ENCODE results near the gene ANO7.

The ANO7 gene

GRCh38 chr2:241268306-241268705, 79.8 kb downstream of the ANO7 start (continued):
- TF ChIP-seq, protein P1, sequence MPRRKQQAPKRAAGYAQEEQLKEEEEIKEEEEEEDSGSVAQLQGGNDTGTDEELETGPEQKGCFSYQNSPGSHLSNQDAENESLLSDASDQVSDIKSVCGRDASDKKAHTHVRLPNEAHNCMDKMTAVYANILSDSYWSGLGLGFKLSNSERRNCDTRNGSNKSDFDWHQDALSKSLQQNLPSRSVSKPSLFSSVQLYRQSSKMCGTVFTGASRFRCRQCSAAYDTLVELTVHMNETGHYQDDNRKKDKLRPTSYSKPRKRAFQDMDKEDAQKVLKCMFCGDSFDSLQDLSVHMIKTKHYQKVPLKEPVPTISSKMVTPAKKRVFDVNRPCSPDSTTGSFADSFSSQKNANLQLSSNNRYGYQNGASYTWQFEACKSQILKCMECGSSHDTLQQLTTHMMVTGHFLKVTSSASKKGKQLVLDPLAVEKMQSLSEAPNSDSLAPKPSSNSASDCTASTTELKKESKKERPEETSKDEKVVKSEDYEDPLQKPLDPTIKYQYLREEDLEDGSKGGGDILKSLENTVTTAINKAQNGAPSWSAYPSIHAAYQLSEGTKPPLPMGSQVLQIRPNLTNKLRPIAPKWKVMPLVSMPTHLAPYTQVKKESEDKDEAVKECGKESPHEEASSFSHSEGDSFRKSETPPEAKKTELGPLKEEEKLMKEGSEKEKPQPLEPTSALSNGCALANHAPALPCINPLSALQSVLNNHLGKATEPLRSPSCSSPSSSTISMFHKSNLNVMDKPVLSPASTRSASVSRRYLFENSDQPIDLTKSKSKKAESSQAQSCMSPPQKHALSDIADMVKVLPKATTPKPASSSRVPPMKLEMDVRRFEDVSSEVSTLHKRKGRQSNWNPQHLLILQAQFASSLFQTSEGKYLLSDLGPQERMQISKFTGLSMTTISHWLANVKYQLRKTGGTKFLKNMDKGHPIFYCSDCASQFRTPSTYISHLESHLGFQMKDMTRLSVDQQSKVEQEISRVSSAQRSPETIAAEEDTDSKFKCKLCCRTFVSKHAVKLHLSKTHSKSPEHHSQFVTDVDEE (CRISPR knock-in tag; IDR thresholded peaks at IDR 0.05), result no peak
- TF ChIP-seq ARNTL (CRISPR knock-in tag; IDR thresholded peaks at IDR 0.05; ENCODE audit: borderline replicate concordance, low read depth) (no peak), BACH2 (CRISPR knock-in tag; IDR thresholded peaks at IDR 0.05; ENCODE audit: borderline replicate concordance) (no peak), CSDC2 (CRISPR knock-in tag; IDR thresholded peaks at IDR 0.05) (no peak), SNAI2 (CRISPR knock-in tag; IDR thresholded peaks at IDR 0.05) (no peak), ISL1 (CRISPR knock-in tag; IDR thresholded peaks at IDR 0.05) (no peak), ZC3H10 (CRISPR knock-in tag; IDR thresholded peaks at IDR 0.05) (no peak)

GRCh38 chr2:241268716-241269445, 80.4 kb downstream of the ANO7 start:
- ATAC-seq, result no peak
- TF ChIP-seq, protein P2, sequence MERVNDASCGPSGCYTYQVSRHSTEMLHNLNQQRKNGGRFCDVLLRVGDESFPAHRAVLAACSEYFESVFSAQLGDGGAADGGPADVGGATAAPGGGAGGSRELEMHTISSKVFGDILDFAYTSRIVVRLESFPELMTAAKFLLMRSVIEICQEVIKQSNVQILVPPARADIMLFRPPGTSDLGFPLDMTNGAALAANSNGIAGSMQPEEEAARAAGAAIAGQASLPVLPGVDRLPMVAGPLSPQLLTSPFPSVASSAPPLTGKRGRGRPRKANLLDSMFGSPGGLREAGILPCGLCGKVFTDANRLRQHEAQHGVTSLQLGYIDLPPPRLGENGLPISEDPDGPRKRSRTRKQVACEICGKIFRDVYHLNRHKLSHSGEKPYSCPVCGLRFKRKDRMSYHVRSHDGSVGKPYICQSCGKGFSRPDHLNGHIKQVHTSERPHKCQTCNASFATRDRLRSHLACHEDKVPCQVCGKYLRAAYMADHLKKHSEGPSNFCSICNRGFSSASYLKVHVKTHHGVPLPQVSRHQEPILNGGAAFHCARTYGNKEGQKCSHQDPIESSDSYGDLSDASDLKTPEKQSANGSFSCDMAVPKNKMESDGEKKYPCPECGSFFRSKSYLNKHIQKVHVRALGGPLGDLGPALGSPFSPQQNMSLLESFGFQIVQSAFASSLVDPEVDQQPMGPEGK (CRISPR knock-in tag; IDR thresholded peaks at IDR 0.05; ENCODE audit: borderline replicate concordance), result no peak
- TF ChIP-seq ISL1 (CRISPR knock-in tag; IDR thresholded peaks at IDR 0.05) (no peak), TOX (CRISPR knock-in tag; IDR thresholded peaks at IDR 0.05; ENCODE audit: borderline replicate concordance) (no peak), ZNF70 (CRISPR knock-in tag; IDR thresholded peaks at IDR 0.05) (no peak), CREB5 (CRISPR knock-in tag; IDR thresholded peaks at IDR 0.05; ENCODE audit: low read depth) (no peak), OSR1 (CRISPR knock-in tag; IDR thresholded peaks at IDR 0.05) (no peak), GLIS3 (CRISPR knock-in tag; IDR thresholded peaks at IDR 0.05) (no peak), ESRRG (CRISPR knock-in tag; IDR thresholded peaks at IDR 0.05) (no peak), TCF4 (CRISPR knock-in tag; IDR thresholded peaks at IDR 0.05; ENCODE audit: borderline replicate concordance) (no peak), ZC3H10 (CRISPR knock-in tag; IDR thresholded peaks at IDR 0.05) (no peak), ZFP30 (CRISPR knock-in tag; IDR thresholded peaks at IDR 0.05) (no peak), CSDC2 (CRISPR knock-in tag; IDR thresholded peaks at IDR 0.05) (no peak)
- TF ChIP-seq, protein P1 (CRISPR knock-in tag; IDR thresholded peaks at IDR 0.05), result no peak

DNA sequence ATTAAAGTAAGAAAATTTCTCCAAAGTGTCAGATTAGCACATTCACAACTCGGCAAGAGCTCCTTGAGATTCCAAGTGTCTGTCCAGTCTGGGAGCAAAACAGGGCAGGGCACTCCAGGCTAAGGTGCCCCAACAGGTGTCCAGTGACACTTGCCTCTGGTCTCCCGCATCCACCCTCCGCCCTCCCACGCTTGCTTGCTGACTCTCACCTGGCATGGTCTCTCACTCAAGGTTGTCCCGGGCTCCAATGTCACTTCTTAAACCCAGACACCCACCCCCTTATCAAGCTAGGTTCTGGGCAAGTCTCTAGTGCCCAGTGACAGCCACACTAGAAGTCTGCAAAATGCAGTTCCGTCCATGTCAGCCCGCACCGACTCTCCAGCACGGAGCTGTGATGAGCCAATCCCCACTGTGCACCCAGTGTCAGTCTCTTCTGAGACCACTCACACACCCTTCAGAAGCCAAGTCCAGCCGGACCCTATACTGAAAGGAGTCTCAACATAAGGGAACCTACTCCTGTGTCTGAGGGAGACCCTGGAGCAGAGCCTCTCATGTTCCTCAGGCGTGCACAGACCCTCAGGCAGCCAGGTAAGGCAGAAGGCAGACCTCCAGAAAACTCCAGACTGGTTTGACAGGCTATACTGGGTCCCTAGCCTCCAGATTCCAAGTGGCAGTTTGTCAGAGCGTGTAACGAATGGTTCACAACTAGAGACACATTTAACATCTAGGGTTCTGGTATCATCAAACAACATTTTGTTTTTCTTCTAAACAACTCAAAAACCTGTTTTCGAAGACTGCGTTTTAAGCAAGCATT, 81.4 kb downstream of the ANO7 start:
- ATAC-seq, result no peak
- TF ChIP-seq BACH2 (CRISPR knock-in tag; IDR thresholded peaks at IDR 0.05; ENCODE audit: borderline replicate concordance) (no peak), SNAI2 (CRISPR knock-in tag; IDR thresholded peaks at IDR 0.05) (no peak), GLIS3 (CRISPR knock-in tag; IDR thresholded peaks at IDR 0.05) (no peak), CSDC2 (CRISPR knock-in tag; IDR thresholded peaks at IDR 0.05) (no peak), ISL1 (CRISPR knock-in tag; IDR thresholded peaks at IDR 0.05) (no peak), ESRRG (CRISPR knock-in tag; IDR thresholded peaks at IDR 0.05) (no peak), ZFP3 (CRISPR knock-in tag; IDR thresholded peaks at IDR 0.05) (no peak), ARNTL (CRISPR knock-in tag; IDR thresholded peaks at IDR 0.05; ENCODE audit: borderline replicate concordance, low read depth) (no peak), ZC3H10 (CRISPR knock-in tag; IDR thresholded peaks at IDR 0.05) (no peak), ZFP30 (CRISPR knock-in tag; IDR thresholded peaks at IDR 0.05) (no peak)
- TF ChIP-seq, protein P1 (CRISPR knock-in tag; IDR thresholded peaks at IDR 0.05), result no peak
- TF ChIP-seq, protein P2 (CRISPR knock-in tag; IDR thresholded peaks at IDR 0.05; ENCODE audit: borderline replicate concordance), result no peak
- TF ChIP-seq, protein P3, sequence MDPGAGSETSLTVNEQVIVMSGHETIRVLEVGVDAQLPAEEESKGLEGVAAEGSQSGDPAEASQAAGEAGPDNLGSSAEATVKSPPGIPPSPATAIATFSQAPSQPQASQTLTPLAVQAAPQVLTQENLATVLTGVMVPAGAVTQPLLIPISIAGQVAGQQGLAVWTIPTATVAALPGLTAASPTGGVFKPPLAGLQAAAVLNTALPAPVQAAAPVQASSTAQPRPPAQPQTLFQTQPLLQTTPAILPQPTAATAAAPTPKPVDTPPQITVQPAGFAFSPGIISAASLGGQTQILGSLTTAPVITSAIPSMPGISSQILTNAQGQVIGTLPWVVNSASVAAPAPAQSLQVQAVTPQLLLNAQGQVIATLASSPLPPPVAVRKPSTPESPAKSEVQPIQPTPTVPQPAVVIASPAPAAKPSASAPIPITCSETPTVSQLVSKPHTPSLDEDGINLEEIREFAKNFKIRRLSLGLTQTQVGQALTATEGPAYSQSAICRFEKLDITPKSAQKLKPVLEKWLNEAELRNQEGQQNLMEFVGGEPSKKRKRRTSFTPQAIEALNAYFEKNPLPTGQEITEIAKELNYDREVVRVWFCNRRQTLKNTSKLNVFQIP (CRISPR knock-in tag; IDR thresholded peaks at IDR 0.05; ENCODE audit: borderline replicate concordance, low read depth), result no peak

Data from SK-N-SH treated with all-trans-retinoic acid at 6 μM for 48 hours (cell line).